HG02938 (cell line): Measurements from ENCODE around the gene NEURL1B.

Experiments
- ATAC-seq: cut with Tn5 transposase; IDR thresholded peaks from one replicate; pipeline ENCODE4 v1.9.1; 2021; ENCODE audit warnings: mild to moderate bottlenecking, moderate library complexity; ENCODE audit not compliant: unreplicated experiment

Gene NEURL1B

GRCh38 chr5:172607213-172607793, 33.8 kb upstream of the NEURL1B start:
- no peak for ATAC-seq

- ATAC-seq, result no peak
Observed at GRCh38 chr5:172608773-172609172, 32.3 kb upstream of the NEURL1B start.

GRCh38 chr5:172610643-172611042, 30.4 kb upstream of the NEURL1B start:
- ATAC-seq, result no peak

- no peak for ATAC-seq
Observed at GRCh38 chr5:172611913-172612312, 29.1 kb upstream of the NEURL1B start.

DNA sequence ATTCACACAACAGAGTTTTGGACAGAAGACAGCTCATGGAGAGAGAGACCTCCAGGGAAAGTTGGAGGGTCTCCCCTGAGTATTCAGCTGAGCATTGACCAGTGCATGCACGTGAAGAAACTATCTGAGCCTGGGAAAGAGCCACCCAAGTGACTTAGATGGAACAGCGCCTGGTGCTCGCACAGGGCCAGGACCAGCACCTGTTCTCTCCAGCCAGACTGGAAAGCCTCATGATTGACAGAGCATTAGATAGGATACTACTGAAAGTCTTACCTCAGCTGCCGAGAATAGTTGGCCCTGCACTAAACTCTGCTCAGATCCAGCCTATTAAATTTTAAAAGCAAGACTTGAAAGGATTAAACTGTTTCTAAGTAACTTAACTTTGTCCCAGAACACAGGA, 28.3 kb upstream of the NEURL1B start:
- no peak for ATAC-seq

DNA sequence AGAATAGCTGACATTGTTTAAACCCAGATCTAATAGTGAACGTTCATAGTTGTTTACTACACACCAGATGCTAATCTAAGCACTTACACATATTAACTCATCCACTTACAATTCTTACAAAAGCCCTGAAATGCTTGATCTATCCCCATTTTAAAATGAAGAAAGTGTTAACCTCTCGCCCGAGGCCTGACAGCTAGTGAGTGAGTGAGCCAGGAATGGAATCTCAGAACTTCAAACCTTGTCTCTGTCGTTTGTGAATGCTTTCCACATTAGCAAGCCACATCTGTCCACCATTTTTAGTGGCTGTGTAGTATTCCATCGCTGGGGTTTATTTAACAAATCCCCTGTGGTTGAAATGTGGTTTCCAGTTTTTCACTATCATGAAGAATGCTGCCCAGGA, 24.9 kb upstream of the NEURL1B start:
- ATAC-seq, result no peak

DNA sequence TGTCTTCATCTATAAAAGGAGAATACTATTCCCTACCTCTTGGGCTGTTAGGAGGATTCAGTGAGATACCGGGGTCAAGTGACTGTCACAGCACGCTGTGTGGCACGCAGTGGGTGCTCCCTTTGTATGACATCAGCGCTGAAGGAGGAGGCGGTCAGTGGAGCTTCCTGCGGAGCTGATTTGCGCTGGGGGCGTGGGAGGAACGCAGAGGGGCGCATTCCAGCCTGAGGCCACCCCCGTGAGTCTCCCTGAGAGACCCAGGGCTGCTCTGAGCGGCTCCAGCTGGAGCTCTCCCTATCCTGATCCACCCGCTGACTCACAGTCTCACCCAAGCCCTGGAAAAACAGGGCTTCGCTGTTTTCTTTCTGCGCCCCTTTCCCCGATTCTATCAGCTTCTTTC, 24.3 kb upstream of the NEURL1B start:
- ATAC-seq, result no peak

DNA sequence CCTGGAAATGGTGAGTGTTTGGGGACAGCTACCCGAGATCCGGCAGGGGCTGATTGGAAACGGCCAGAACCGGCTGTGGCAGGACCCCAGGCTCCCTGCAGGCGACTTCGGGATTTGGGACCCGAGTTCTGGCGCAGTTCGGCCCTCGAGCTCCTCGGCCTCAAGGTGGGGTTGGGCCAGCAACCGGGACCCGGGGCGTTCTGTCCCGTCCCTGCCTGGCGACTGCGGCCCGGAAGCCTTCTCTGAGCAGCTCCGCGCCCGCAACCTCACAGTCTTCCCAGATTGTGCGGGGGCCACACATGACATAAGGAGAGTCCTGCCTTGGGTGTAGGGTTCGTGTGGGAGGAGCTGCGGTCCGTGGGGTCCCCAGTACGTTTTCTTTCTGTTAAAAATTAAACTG, 23.2 kb upstream of the NEURL1B start:
- no peak for ATAC-seq

- ATAC-seq, result no peak
Observed at GRCh38 chr5:172618574-172619365, 22.3 kb upstream of the NEURL1B start.

- no peak for ATAC-seq
Observed at GRCh38 chr5:172620506-172620905, 20.6 kb upstream of the NEURL1B start.

GRCh38 chr5:172622091-172623046, 18.7 kb upstream of the NEURL1B start:
- ATAC-seq, result no peak

- no peak for ATAC-seq
Observed at GRCh38 chr5:172623313-172623980, 17.6 kb upstream of the NEURL1B start.

- ATAC-seq, result no peak
Observed at GRCh38 chr5:172624083-172624995, 16.7 kb upstream of the NEURL1B start.

DNA sequence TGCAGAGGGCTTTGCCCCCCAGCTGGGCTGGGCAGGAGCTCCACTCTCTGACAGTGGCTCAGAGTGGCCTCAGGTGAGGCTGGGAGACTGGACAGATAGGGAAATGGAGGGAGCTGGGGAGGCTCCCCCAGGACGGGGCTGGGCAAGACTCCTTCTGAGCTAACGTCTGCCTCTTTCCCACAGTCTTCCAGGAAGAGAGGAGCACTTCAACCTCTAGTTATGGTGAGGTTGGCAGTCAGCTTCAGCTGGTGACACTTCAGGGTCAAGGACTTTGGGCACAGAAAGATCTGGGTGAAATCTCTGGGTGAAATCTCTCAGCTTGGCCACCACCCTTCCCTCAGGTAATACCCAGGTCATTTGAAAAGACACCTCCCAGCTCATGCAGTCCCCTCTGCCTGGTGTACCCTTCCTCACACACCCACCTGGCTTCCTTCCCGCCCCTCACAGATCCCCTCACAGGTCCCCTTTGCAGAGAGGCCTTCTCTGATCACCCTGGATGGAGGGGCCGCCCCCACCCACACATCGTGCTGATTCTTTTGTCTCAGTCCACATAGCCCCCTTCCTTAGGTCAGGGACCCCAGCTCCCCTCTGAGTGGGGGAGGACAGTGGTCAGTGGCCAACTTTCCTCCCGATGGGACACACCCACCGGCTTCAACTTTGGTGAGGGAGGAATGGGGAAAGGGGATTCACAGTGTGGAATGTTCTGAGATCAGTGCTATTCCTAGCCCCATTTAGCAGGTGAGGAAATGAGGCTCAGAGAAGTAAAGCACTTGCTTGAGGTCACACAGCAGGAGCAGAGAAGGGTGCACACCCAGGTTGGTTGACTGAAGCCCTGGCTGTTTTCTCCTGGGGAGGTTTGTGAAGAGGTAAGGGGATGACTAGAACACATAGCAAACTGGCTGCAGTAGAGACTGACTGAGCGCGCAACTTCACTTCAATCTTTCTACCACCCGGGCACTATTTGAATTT, 15.8 kb upstream of the NEURL1B start:
- no peak for ATAC-seq

GRCh38 chr5:172626031-172626581, 15.0 kb upstream of the NEURL1B start:
- no peak for ATAC-seq

GRCh38 chr5:172630082-172630481, 11.0 kb upstream of the NEURL1B start:
- no peak for ATAC-seq

- ATAC-seq, result no peak
Observed at GRCh38 chr5:172630482-172630881, 10.6 kb upstream of the NEURL1B start.

GRCh38 chr5:172630986-172631385, 10.1 kb upstream of the NEURL1B start:
- ATAC-seq, result no peak
